K562 (cell line): ENCODE results near the gene VDR. TPM values are rescaled to one million over a fixed set of nuclear protein-coding genes. Genes with fewer than 3 reads are reported as not detected.

Source experiments
- ARID3A ChIP-seq: IDR thresholded peaks from 2 replicates; pipeline ENCODE4 v1.6.1; 2012; ENCODE audit warnings: low read depth, low read length, improper control_type of control experiment, borderline replicate concordance
- ATF3 ChIP-seq, 2 experiments: fragments of 450-650 bp in 1 of 2; sonication (generic) in 1 of 2; formaldehyde crosslinking in 1 of 2; IDR thresholded peaks in 1 of 2; conservative IDR thresholded peaks in 1 of 2; 2 replicates each; pipeline versions ENCODE4 v1.6.1 to v1.8.1; 2016 to 2023; ENCODE audit warnings: mild to moderate bottlenecking in 2 of 2, moderate library complexity in 2 of 2, inconsistent platforms in 1 of 2, missing genetic modification reagents in 1 of 2
- BHLHE40 ChIP-seq: IDR thresholded peaks from 2 replicates; pipeline ENCODE4 v1.6.1; 2011; ENCODE audit warnings: low read length, improper control_type of control experiment
- HDAC6 ChIP-seq: IDR thresholded peaks from 2 replicates; pipeline ENCODE4 v1.6.1; 2012; ENCODE audit warnings: low read depth, mild to moderate bottlenecking, control low read depth, inconsistent platforms, low read length, moderate library complexity
- JUNB ChIP-seq: fragments of 450-650 bp; formaldehyde crosslinking; conservative IDR thresholded peaks from 2 replicates; pipeline ENCODE4 v1.4.0; 2020; ENCODE audit warnings: mild to moderate bottlenecking
- MYBL2 ChIP-seq, 2 experiments: fragments of 450-650 bp in 1 of 2; sonication (generic) in 1 of 2; formaldehyde crosslinking in 1 of 2; IDR thresholded peaks; 2 replicates each; pipeline versions ENCODE4 v1.6.1 to v1.8.1; 2017 to 2022; ENCODE audit warnings: borderline replicate concordance in 1 of 2, inconsistent platforms in 1 of 2, low read depth in 1 of 2, mild to moderate bottlenecking in 1 of 2, missing genetic modification reagents in 1 of 2, moderate library complexity in 1 of 2
- RBM34 ChIP-seq: fragments of 200-400 bp; formaldehyde crosslinking; IDR thresholded peaks from 2 replicates; pipeline ENCODE4 v1.6.1; 2018; ENCODE audit warnings: low read length, borderline replicate concordance; ENCODE audit not compliant: insufficient read depth
- TCF3 ChIP-seq: sonication (generic); formaldehyde crosslinking; IDR thresholded peaks from 2 replicates; pipeline ENCODE4 v1.4.0; 2020; ENCODE audit warnings: mild to moderate bottlenecking, missing genetic modification reagents
- ZBTB11 ChIP-seq, 3 experiments: fragments of 200-800 bp in 1 of 3; fragments of 250-450 bp in 1 of 3; fragments of 450-650 bp in 1 of 3; sonication (Bioruptor Pico) in 1 of 3; sonication (Bioruptor generic) in 1 of 3; formaldehyde crosslinking in 1 of 3; IDR thresholded peaks; 2 replicates each; pipeline versions ENCODE4 v1.6.1 to v1.8.0; 2016 to 2022; ENCODE audit warnings: mild to moderate bottlenecking in 2 of 3, missing genetic modification characterization in 2 of 3, missing compliant biosample characterization in 1 of 3, moderate library complexity in 1 of 3
- polyA plus RNA-seq, 8 experiments: library from polyadenylated mRNA; depleted of rRNA in 4 of 8; stranded (reverse) in 5 of 8; unstranded in 3 of 8; fragments of >200 nt; fragmentation: Nextera tagmentation in 2 of 8; fragmentation: Illumina TruSeq in 1 of 8; extraction: Ambion mirVana in 2 of 8; extraction: Trizol in 1 of 8; gene quantifications; 2 replicates each; pipeline versions ENCODE4 v1.2.1 to v1.2.3, GENCODE V29; 2011 to 2014; ENCODE audit warnings: inconsistent platforms in 1 of 8, missing spikeins in 1 of 8
- total RNA-seq, 7 experiments: library from RNA; depleted of rRNA in 6 of 7; stranded (reverse); fragments of >200 nt in 6 of 7; fragmentation: Illumina TruSeq in 2 of 7; extraction: Trizol in 2 of 7; gene quantifications; 2 replicates each; pipeline versions ENCODE4 v1.2.1 to v1.2.3, GENCODE V29; 2011 to 2021; ENCODE audit warnings: low replicate concordance in 1 of 7

Gene VDR
- total and polyA plus RNA-seq, 9 of the 15 experiments (the other 6 are each of a cell fraction or from before 2014, with no cell fraction given), result 0.61 to 4.8 (median 2.0) TPM

GRCh38 chr12:47946413-47947323 is 41.9 kb upstream of the VDR start (continued):
- TF ChIP-seq HDAC6 (no peak), ZBTB11 (CRISPR knock-in tag; IDR thresholded peaks at IDR 0.05) (no peak), ATF3 (IDR thresholded peaks at IDR 0.05) (peak; percentile 34; the same call in 1 of the 2 replicates), ATF3 (CRISPR knock-in tag; conservative IDR thresholded peaks at IDR 0.05) (no peak), BHLHE40 (no peak), TCF3 (CRISPR knock-in tag) (no peak), ARID3A (no peak), RBM34 (no peak), MYBL2 (IDR thresholded peaks at IDR 0.05; ENCODE audit: low read depth) (no peak), MYBL2 (CRISPR knock-in tag; IDR thresholded peaks at IDR 0.05; ENCODE audit: borderline replicate concordance) (no peak), JUNB (CRISPR knock-in tag) (no peak)
